MV-4-11 (cell line): ENCODE results near the gene FAM83G.
"Not testable (repeated sequence)": the region's sequence is repeated elsewhere in the genome, so short reads cannot be mapped to it uniquely, and the experiment has no call there.

ENCODE experiments used
- DNase-seq: peaks from one replicate; lab custom pipeline; 2025; lab: John Stamatoyannopoulos, UW

Gene FAM83G

DNA sequence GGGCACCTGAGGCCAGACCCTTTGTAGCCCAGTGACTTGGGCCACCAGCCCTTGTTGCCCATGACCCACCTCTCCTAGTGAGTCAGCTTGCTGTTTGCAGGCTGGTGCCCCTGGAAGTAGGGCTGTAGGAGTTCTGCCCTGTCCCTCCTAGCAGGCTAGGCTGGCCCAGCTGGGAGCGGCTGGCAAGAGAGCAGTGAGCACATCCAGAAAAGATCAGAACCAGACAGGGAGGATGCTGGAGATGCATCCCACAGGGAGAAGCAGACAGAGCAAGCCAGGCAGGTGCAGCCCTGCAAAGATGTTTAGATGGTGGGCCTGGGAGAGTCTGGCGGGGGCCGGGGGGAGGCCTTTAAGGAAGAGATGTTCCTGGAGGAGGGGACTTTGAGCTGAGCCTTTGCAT lies 50.2 kb downstream of the FAM83G start:
- no peak for DNase-seq

DNA sequence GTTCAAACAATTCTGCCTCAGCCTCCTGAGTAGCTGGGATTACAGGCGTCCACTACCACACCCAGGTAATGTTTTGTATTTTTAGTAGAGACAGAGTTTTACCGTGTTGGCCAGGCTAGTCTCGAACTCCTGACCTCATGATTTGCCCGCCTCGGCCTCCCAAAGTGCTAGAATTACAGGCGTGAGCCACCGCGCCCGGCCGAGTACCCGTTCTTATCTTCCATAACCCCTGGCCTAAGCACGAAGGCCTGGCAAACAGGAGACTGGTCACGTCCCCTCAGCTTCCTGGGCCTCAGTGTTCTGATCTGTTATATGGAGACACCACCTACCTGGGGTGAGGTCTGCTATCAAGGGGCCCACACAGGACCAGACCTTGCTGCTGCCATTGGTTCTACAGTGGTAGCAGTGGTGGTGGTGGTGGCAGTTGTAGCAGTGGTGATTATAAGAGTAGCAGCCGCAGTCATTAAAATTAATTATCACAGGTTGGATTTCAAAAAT lies 51.3 kb downstream of the FAM83G start:
- DNase-seq, result no peak

DNA sequence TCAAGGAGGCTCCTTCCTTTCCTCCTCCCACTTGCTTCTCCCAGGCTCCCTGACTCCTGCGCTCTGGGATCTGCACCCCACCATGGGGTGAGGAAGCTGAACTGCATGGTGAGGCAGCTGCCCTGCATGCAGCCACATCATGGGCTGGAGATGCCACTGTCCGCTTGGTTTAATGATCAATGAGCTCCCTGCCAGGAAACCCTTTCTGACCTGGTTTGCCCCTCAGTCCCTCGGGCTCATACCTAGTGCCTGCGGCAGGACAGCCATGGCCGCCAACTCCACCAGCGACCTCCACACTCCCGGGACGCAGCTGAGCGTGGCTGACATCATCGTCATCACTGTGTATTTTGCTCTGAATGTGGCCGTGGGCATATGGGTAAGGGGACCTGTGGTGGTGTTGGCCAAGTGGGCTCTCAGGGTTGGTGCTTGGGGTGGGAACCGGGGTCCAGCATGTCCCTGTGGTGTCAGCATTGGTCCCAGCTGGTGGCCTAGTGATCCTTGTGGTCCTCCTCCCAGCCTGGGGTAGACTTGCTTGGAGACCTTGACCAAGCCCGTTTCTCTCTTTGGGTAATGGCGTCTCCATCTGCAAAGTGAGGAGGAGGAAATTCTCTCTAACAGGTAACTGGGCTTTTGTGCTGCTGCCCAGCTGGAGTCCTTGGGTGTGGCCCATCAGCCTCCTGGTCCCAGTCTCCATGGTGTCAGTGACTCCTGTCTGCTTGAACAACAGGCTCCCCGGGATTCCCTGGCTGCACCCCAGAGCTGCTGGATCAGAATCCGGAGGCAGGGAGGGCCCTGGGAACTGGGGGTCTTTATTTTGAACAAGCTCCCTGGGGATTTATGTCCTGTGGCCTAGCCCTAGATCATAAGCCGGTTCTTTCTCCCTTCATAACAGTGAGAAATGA lies 52.4 kb downstream of the FAM83G start, which contains the start of gene SLC5A10:
SLC5A10 (plus strand) TSS at position 225 of the 902 bp plus-strand sequence; CDS start at position 266, 41 bp downstream.
- DNase-seq, result no peak

DNA sequence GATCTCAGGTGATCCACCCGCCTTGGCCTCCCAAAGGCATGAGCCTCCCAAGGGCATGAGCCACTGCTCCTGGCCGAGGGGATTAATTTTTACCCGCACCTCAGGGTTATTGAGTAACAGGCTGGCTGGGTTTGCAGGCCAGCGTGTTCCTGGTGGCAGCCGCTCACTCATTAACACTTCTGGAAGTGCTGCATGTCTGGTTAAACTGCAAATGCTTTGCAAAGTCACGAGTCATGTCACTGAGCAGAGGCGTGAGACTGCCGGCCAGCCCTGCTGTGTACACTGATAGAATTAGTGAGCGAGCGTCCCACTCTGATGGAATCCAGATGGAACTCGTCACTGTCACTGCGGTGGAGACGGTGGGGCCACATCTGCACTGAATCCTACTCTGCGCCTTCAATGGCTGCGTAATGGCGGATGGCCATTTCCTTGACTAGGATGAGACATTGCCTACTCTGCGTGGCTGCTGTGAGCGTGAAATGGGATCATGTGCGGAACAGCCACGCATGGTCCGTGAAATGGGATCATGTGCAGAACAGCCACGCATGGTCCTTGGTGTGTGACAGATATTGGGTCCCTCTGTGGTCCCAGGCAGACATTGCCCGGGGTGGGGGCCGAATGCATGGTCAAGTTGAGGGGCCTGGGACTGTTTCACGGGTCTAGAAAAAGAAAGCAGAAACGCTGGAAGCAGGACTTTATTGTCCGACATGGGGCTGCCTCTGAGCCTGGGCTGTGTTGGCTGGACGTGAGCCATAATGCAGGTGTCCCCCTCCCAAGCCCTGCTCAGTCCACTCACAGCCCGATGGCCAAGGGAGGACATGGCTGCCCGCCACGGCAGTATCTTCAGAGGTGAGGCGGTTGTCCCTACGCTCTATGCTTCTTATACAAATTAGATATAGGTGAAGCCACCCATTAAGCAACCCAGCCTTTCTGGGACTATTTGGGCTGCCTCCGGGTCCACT lies 53.3 kb downstream of the FAM83G start:
- DNase-seq, result peak; percentile 64

GRCh38 chr17:18950346-18950745 lies 54.2 kb downstream of the FAM83G start:
- peak; percentile 47 for DNase-seq

- no peak for DNase-seq
Measured at GRCh38 chr17:18949566-18949965, 55.0 kb downstream of the FAM83G start.

DNA sequence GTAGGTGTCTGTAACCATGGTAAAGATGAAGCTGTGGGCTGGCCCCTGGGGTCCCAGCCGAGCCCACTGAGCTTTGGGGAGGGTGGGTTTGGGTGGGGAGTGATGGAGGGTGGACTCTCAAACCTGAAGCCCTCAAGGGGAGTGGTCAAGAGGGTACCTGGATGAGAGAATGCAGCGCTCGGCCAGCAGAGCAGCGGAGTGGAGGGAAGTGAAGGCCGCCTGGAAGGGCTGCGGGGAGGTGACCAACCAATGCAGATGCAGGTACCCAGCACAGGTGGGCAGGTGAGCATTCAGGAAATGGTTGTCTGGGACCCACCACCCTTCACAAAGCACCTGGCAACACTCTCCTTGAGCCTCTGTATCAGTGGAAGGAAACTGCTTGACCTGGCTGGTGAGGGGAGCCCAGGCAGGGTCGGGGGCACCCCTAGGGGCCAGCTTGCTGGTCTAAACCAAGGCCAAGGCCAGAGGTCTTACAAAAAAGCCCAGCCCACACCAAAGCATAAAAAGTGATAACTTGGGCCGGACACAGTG lies 56.0 kb downstream of the FAM83G start:
- DNase-seq, result no peak

DNA sequence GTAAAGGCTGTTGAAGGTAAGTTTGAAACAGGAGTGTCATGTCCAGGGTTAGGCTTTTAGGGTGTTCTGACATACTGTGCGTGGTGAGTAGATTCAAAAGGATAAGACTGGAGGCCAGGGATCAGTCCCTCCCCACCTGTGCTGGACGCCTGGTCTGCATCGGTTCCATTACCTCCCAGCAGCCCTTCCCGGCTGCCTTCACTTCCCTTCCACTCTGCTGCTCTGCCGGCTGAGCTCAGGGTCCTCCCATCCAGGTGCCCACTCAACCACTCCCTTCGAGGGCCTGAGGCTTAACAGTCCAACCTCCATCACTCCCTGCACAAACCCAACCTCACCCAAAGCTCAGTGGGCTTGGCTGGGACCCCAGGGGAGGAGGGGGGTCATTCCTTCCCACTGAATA lies 56.7 kb downstream of the FAM83G start:
- no peak for DNase-seq

- no peak for DNase-seq
Measured at GRCh38 chr17:18946536-18946935, 58.0 kb downstream of the FAM83G start.

DNA sequence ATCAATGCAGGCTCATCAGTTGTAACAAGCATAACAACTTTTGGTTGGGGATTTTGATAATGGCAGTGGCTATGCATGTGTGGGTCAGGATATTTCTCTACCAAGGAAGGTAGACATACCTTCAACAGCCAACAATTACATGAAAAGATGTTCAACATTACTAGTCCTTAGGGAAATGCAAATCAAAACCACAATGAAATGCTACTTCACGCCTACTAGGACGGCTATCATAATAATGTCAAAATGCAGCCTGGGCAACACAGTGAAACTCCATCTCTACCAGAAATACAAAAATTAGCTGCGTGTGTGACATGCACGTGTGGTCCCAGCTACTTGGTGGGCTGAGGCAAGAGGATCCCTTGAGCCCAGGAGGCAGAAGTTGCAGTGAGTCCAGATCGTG lies 59.9 kb downstream of the FAM83G start:
- no peak for DNase-seq

GRCh38 chr17:18938692-18939023 lies 65.9 kb downstream of the FAM83G start:
- no peak for DNase-seq

- DNase-seq, result no peak
Measured at GRCh38 chr17:18937981-18938691, 66.4 kb downstream of the FAM83G start.

GRCh38 chr17:18933102-18934058 lies 71.2 kb downstream of the FAM83G start:
- DNase-seq, result peak; percentile 78

DNA sequence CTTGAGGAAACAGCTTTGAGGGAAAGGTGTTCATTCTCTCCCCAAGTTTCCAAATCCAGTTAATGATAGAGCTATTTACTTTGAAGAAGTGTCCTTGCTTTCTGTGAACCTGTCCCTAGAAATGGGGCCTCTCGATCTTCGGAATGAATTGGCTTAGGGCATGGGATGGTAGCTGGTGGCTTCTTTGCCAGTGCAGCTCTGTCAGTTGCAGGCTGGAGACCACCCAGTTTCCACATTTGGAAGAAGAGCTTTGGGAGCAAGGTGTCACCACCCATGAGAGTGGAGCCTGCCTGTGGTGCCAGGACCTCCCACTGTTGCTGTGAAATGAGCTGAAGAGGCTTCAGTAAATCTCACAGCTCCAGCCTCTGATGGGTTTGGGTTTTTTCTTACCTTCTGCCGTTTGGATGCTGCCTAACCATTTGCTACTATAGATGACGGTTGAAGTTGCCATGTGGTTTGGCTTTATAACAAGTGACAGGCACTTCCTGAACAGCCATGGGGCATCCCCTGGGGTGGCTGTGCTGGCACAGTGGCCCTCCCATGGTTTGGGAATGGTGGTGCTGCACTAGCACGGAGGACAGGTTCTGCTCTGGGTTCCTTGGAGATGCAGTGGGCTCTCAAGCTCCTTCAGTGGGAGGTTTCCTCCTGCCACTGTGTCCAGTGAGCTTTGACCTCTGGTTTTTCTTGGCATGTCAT lies 72.1 kb downstream of the FAM83G start:
- no peak for DNase-seq

GRCh38 chr17:18928628-18929125 lies 75.9 kb downstream of the FAM83G start:
- DNase-seq, result no peak

DNA sequence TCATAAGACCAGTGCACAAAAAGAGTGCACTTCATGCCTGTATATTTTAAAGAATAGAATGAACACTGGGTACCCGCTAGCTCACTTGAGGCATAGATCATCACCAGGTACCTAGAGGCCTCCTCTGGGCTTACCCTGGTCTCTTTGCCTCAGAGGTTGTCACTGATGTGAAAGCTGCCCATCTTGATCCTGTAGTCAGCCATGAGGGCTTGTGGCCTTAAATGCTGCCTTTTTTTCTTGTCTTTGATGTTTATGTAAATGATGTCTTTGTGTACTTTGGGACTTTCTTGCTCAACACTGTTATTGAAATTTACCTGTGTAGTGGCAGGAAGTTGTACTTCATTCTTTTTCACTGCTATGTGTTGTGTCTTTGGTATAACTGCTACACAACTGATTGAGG lies 79.4 kb downstream of the FAM83G start:
- DNase-seq, result no peak

GRCh38 chr17:18922596-18922995 lies 82.0 kb downstream of the FAM83G start:
- not testable (repeated sequence) for DNase-seq

- peak; percentile 77 for DNase-seq
Measured at GRCh38 chr17:18921912-18922451, 82.6 kb downstream of the FAM83G start.

- DNase-seq, result no peak
Measured at GRCh38 chr17:18921485-18921884, 83.1 kb downstream of the FAM83G start.
